Common myeloid progenitor, CD34-positive (primary cell): ENCODE results near the gene ADAM12. TPM values are rescaled to one million over a fixed set of nuclear protein-coding genes. Genes with fewer than 3 reads are reported as not detected.

Experiments used
- CTCF ChIA-PET: fragments of 350-600 bp; sonication (Branson Sonifier 250); formaldehyde crosslinking; loops from one replicate; lab custom pipeline; 2021; ENCODE audit warnings: antibody characterized with exemption; lab: Charles Lee
- POLR2A ChIA-PET: fragments of 350-600 bp; sonication (Branson Sonifier 250); formaldehyde crosslinking; loops from one replicate; lab custom pipeline; 2021; ENCODE audit warnings: antibody characterized with exemption; lab: Charles Lee
- DNase-seq, 3 donors: peaks; one replicate each; pipeline versions ENCODE4 v3.0.0 to v3.0.0-alpha.2; 2013
- H3K27ac ChIP-seq, 2 experiments: 1 replicate in 1 of 2; 2 replicates in 1 of 2; pipeline ENCODE4 v1.7.0; 2013; ENCODE audit warnings: inconsistent platforms in 2 of 2, low read length in 2 of 2, mild to moderate bottlenecking in 2 of 2, low read depth in 1 of 2, moderate library complexity in 1 of 2; ENCODE audit not compliant: severe bottlenecking in 2 of 2, insufficient read depth in 1 of 2, poor library complexity in 1 of 2
- H3K27me3 ChIP-seq, 5 experiments: replicated peaks in 2 of 5; 1 replicate in 3 of 5; 2 replicates in 2 of 5; pipeline versions ENCODE4 v1.6.1 to v1.7.0; 2013; ENCODE audit warnings: low read length in 4 of 5, mild to moderate bottlenecking in 2 of 5, moderate library complexity in 2 of 5, inconsistent platforms in 1 of 5; ENCODE audit not compliant: insufficient read depth in 5 of 5, control insufficient read depth in 4 of 5
- H3K36me3 ChIP-seq, 4 experiments: 1 replicate in 2 of 4; 2 replicates in 2 of 4; pipeline versions ENCODE4 v1.6.1 to v1.7.0; 2013; ENCODE audit warnings: low read length in 3 of 4, control low read depth in 1 of 4, mild to moderate bottlenecking in 1 of 4; ENCODE audit not compliant: control insufficient read depth in 4 of 4, insufficient read depth in 4 of 4
- H3K4me1 ChIP-seq, 4 experiments: 1 replicate in 3 of 4; 2 replicates in 1 of 4; pipeline versions ENCODE4 v1.6.1 to v1.7.1; 2013; ENCODE audit warnings: low read length in 3 of 4, mild to moderate bottlenecking in 3 of 4, control low read depth in 1 of 4, inconsistent platforms in 1 of 4, moderate library complexity in 1 of 4; ENCODE audit not compliant: control insufficient read depth in 4 of 4, insufficient read depth in 4 of 4; ENCODE audit errors: control extremely low read depth in 1 of 4
- H3K4me3 ChIP-seq, 7 experiments: 1 replicate in 4 of 7; 2 replicates in 3 of 7; pipeline versions ENCODE4 v1.5.1 to v1.7.0; 2013; ENCODE audit warnings: mild to moderate bottlenecking in 7 of 7, low read length in 6 of 7, moderate library complexity in 6 of 7, inconsistent platforms in 2 of 7, low read depth in 2 of 7, control low read depth in 1 of 7; ENCODE audit not compliant: insufficient read depth in 4 of 7, control insufficient read depth in 1 of 7; ENCODE audit errors: extremely low read depth in 1 of 7
- H3K9me3 ChIP-seq, 5 experiments: 1 replicate in 4 of 5; 2 replicates in 1 of 5; pipeline versions ENCODE4 v1.6.1 to v1.7.1; 2013; ENCODE audit warnings: low read length in 4 of 5, mild to moderate bottlenecking in 2 of 5, inconsistent platforms in 1 of 5, low read depth in 1 of 5, moderate library complexity in 1 of 5; ENCODE audit not compliant: control insufficient read depth in 4 of 5, insufficient read depth in 2 of 5; ENCODE audit errors: control extremely low read depth in 1 of 5
- WGBS: methylation state at CpG from one replicate; pipeline ENCODE4 v1.1.5; 2013; ENCODE audit not compliant: insufficient coverage; 5-methylcytosine and 5-hydroxymethylcytosine counted together
- polyA plus RNA-seq: library from polyadenylated mRNA; unstranded; fragments of 120-200 nt; gene quantifications from one replicate; pipeline ENCODE4 v1.2.1, GENCODE V29; 2013

Gene ADAM12
- polyA plus RNA-seq = 0.05 TPM

GRCh38 chr10:126387931-126388911 lies at the start of gene ADAM12:
Gene ADAM12 (minus strand): TSS chr10:126388477. CDS start chr10:126388145, 332 bp downstream.
- H3K9me3 ChIP-seq = peaks cover 0 to 10% (median 0%) of the 10 kb centered on the region in 5 experiments
- 2% methylated on average over 112 of the region's 127 CpGs for WGBS
- H3K4me1 ChIP-seq = peaks cover 0 to 19% (median 13%) of the 10 kb centered on the region in 4 experiments
- H3K4me3 ChIP-seq = peak within 1 kb of the TSS; percentile 18 to 68 (median 48)
- H3K36me3 ChIP-seq = no peaks in the 10 kb centered on the region
- POLR2A ChIA-PET = no interaction called here
- no peak within 1 kb of the TSS for H3K27ac ChIP-seq
- CTCF ChIA-PET = no interaction called here
- H3K27me3 ChIP-seq = peaks cover 2 to 84% (median 40%) of the 10 kb centered on the region in 5 experiments
- DNase-seq = peak in 2 of 3 donors; percentile 30 to 48

- Histone ChIP-seq H3K27me3 (peaks cover 0 to 4% (median 0%) of the 10 kb centered on the region in 5 experiments), H3K9me3 (peaks cover 0 to 7% (median 0%) of the 10 kb centered on the region in 5 experiments), H3K4me1 (no peaks in the 10 kb centered on the region), H3K4me3 (no peak overlapping the region), H3K36me3 (no peaks in the 10 kb centered on the region), H3K27ac (no peak overlapping the region)
- no peak for DNase-seq
- CTCF ChIA-PET = interaction anchor here (0.6 kb wide), 1 partner anchor 1266 kb away, joined by 3 read pairs; no protein-coding TSS in a partner anchor
- POLR2A ChIA-PET = interaction anchor here (0.6 kb wide), 1 partner anchor 71 kb away, joined by 3 read pairs; no protein-coding TSS in a partner anchor
- WGBS = no CpG with 5 or more reads among the region's 2 CpGs
These were observed 49.5 kb upstream of the ADAM12 start for GRCh38 chr10:126437635-126438406.

GRCh38 chr10:126434235-126434634 lies 46.0 kb upstream of the ADAM12 start:
- Histone ChIP-seq H3K4me1 (no peaks in the 10 kb centered on the region), H3K9me3 (peaks cover 0 to 7% (median 0%) of the 10 kb centered on the region in 5 experiments), H3K36me3 (no peaks in the 10 kb centered on the region), H3K4me3 (no peak overlapping the region), H3K27ac (no peak overlapping the region), H3K27me3 (peaks cover 0 to 4% (median 0%) of the 10 kb centered on the region in 5 experiments)
- WGBS = 85% methylated on average over 3 of the region's 5 CpGs
- ChIA-PET CTCF (no interaction called here), POLR2A (no interaction called here)
- DNase-seq = no peak

- 93% methylated on average over 4 of the region's 5 CpGs for WGBS
- H3K36me3 ChIP-seq = no peaks in the 10 kb centered on the region
- H3K27ac ChIP-seq = no peak overlapping the region
- H3K4me3 ChIP-seq = no peak overlapping the region
- H3K4me1 ChIP-seq = no peaks in the 10 kb centered on the region
- POLR2A ChIA-PET = no interaction called here
- CTCF ChIA-PET = no interaction called here
- no peaks in the 10 kb centered on the region for H3K9me3 ChIP-seq
- H3K27me3 ChIP-seq = peaks cover 0 to 4% (median 0%) of the 10 kb centered on the region in 5 experiments
- DNase-seq = no peak
These were observed 45.1 kb upstream of the ADAM12 start for GRCh38 chr10:126433351-126433750.

- POLR2A ChIA-PET = no interaction called here
- Histone ChIP-seq H3K9me3 (no peaks in the 10 kb centered on the region), H3K27me3 (peaks cover 0 to 4% (median 0%) of the 10 kb centered on the region in 5 experiments), H3K27ac (no peak overlapping the region), H3K36me3 (no peaks in the 10 kb centered on the region), H3K4me3 (no peak overlapping the region), H3K4me1 (no peaks in the 10 kb centered on the region)
- WGBS = 95% methylated on average over 7 of the region's 7 CpGs
- DNase-seq = no peak
- CTCF ChIA-PET = no interaction called here
These were observed 44.2 kb upstream of the ADAM12 start for GRCh38 chr10:126432507-126432906.

GRCh38 chr10:126431816-126432215 lies 43.5 kb upstream of the ADAM12 start:
- no peak for DNase-seq
- 81% methylated on average over 2 of the region's 2 CpGs for WGBS
- no peaks in the 10 kb centered on the region for H3K36me3 ChIP-seq
- POLR2A ChIA-PET = no interaction called here
- H3K4me1 ChIP-seq = no peaks in the 10 kb centered on the region
- H3K4me3 ChIP-seq = no peak overlapping the region
- H3K27ac ChIP-seq = no peak overlapping the region
- no peaks in the 10 kb centered on the region for H3K9me3 ChIP-seq
- CTCF ChIA-PET = interaction anchor here (0.5 kb wide), 1 partner anchor 309 kb away, joined by 3 read pairs; no protein-coding TSS in a partner anchor
- H3K27me3 ChIP-seq = peaks cover 0 to 4% (median 0%) of the 10 kb centered on the region in 5 experiments
